Right cardiac atrium (tissue), 5 donors: ENCODE results near the gene KCTD4. TPM values are rescaled to one million over a fixed set of nuclear protein-coding genes. Genes with fewer than 3 reads are reported as not detected.

ENCODE experiments used
- ATAC-seq, 2 donors: fragments of 200-7000 bp; cut with Tn5 transposase; one replicate each; pipeline versions ENCODE4 v1.8.0 to v1.9.1; 2020; ENCODE audit warnings: moderate library complexity in 2 of 2, mild to moderate bottlenecking in 1 of 2
- DNase-seq, 3 donors: peaks; one replicate each; pipeline ENCODE4 v3.0.0-alpha.2; 2020
- H3K27ac ChIP-seq: one replicate; pipeline ENCODE4 v1.5.1; 2013; ENCODE audit warnings: mild to moderate bottlenecking, low read length, control low read depth, moderate library complexity
- H3K27me3 ChIP-seq: one replicate; pipeline ENCODE4 v1.6.1; 2013; ENCODE audit not compliant: control insufficient read depth, insufficient read depth
- H3K4me1 ChIP-seq: one replicate; pipeline ENCODE4 v1.6.1; 2013; ENCODE audit warnings: low read length; ENCODE audit not compliant: control insufficient read depth, insufficient read depth
- H3K4me3 ChIP-seq: one replicate; pipeline ENCODE4 v1.5.1; 2013; ENCODE audit warnings: low read length, control low read depth
- H3K9me3 ChIP-seq: one replicate; pipeline ENCODE4 v1.6.1; 2013; ENCODE audit warnings: low read length; ENCODE audit not compliant: control insufficient read depth
- WGBS: extraction: QIAGEN DNeasy Blood & Tissue Kit; methylation state at CpG from one replicate; pipeline ENCODE4 v1.1.7; 2013; 5-methylcytosine and 5-hydroxymethylcytosine counted together
- intact Hi-C, 4 donors: fragments of 100-400 bp; cut with DNase I; formaldehyde crosslinking; loops; one replicate each; pipeline versions ENCODE4 v1.11.0 to v1.14.0; 2022 to 2023
- polyA plus RNA-seq: library from polyadenylated mRNA; stranded (reverse); fragments of 200-250 nt; gene quantifications from one replicate; pipeline ENCODE4 v1.2.3, GENCODE V29; 2013
- total RNA-seq, 4 donors: library from RNA; stranded (reverse); fragmentation: NEBNext Ultra II Directional; extraction: Animal tissue kit (Norgen Biotek cat#: 25700); gene quantifications; one replicate each; pipeline ENCODE4 v1.2.1, GENCODE V29; 2021
- donor health status: healthy with polysubstance abuse.
- donor health status: DM: no; HTN: yes; CAD: no.
- donor health status: DM: no; HTN: no; CAD: no.
- donor health status: DM: no; HTN: yes; CAD: no; lungs with severe emphysema.
- donor health status: DM: yes; HTN: yes; CAD: no.

KCTD4 gene
- total and polyA plus RNA-seq, 5 donors = 0.17 to 0.48 (median 0.34) TPM; not detected in 2

DNA sequence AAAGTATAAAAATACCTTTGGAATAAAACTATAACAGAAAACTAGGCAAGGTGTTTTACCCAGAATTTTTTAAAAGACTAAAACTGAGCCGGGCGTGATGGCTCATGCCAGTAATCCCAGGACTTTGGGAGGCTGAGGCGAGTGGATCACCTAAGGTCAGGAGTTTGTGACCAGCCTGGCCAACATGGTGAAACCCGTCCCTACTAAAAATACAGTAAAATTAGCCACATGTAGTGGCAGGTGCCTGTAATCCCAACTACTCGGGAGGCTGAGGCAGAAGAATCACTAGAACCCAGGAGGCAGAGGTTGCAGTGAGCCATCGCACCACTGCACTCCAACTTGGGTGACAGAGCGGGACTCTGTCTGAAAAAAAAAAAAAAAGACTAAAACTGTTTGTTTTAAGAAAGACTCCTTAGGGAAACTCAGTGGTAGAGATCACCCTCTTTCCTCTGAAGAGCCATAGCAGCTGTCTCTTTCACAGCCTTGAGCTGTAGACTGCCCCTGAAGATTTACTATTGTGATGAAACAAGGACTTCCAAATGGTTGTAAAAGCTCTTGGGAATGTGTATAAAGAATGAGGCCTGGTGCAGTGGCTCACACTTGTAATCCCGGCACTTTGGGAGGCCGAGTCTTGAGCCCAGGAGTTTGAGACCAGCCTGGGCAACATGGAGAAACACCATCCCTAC, 14.7 kb upstream of the KCTD4 start:
- 97% methylated on average over 9 of the region's 9 CpGs for WGBS
- DNase-seq = no peak

DNA sequence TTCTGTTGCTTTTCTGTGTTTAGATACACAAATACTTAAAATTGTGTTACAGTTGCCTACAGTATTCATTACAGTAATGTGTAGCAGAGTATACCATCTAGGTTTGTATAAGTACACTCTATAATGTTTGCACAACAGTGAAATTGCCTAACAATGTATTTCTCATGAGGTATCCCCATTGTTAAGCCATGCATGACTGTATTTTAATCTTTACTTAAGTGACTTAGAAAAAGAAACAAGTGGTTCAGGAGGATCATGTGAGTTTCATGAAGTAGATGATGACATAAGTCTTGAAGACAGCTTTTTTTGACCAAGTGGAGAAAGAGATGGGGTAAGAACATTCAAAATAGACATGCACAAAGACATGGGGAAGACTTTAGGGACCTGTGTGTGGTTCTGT, 8.4 kb upstream of the KCTD4 start:
- Histone ChIP-seq H3K4me3 (no peak overlapping the region), H3K9me3 (no peaks in the 10 kb centered on the region), H3K27ac (no peak overlapping the region), H3K4me1 (peaks cover 4% of the 10 kb centered on the region), H3K27me3 (no peaks in the 10 kb centered on the region)
- ATAC-seq = no peak
- intact Hi-C loops = no loop called here
- DNase-seq = no peak

More for the DNA sequence above, 14.7 kb upstream of the KCTD4 start:
- no peaks in the 10 kb centered on the region for H3K9me3 ChIP-seq
- H3K27me3 ChIP-seq = no peaks in the 10 kb centered on the region
- H3K4me1 ChIP-seq = no peaks in the 10 kb centered on the region
- H3K4me3 ChIP-seq = no peak overlapping the region
- intact Hi-C loops = no loop called here
- ATAC-seq = no peak
- H3K27ac ChIP-seq = no peak overlapping the region

DNA sequence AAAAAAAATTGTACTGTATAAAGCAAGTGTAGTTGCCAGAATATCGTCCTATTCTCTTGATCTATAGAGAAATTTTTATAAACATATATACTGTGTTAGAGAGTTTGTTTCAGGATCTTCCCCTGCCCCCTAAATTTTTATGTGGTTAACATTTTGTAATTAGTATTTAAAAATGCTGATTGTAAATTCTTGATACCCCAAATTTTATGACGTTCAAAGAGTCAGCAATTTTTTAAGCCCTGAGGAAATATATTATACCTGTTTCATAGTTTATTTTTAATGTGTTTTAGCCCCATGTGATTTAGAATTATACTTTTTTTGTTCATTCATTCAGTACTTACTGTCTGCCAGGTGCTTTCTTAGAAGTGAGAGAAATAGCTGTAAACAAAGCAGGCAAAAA, 7.3 kb upstream of the KCTD4 start:
- ATAC-seq (no peak), DNase-seq (no peak)
- Histone ChIP-seq H3K4me1 (peaks cover 4% of the 10 kb centered on the region), H3K9me3 (no peaks in the 10 kb centered on the region), H3K4me3 (no peak overlapping the region), H3K27me3 (no peaks in the 10 kb centered on the region), H3K27ac (no peak overlapping the region)
- WGBS = 69% methylated on average over 2 of the region's 2 CpGs
- intact Hi-C loops = no loop called here

DNA sequence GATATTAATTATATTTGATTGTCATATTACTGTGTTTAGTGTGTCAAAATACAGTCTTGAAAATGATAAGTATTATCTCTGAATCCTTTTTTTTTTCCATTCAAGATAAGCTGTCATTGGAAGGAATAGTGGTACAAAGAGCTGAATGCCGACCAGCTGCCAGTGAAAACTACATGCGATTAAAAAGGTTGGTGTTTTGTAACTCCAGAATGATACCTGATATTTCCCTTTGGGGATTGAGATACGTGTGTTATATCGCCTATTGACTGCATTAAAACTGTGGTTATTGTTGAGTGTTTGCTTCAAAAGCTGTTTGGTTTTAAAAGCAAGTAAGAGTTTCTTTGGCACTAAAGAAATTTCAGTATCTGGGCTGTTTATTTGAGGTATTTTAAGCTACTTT, 6.5 kb upstream of the KCTD4 start:
- H3K27me3 ChIP-seq = no peaks in the 10 kb centered on the region
- ATAC-seq (peak in 1 of 2 donors; percentile 12), DNase-seq (no peak)
- no peak overlapping the region for H3K4me3 ChIP-seq
- whole genome bisulfite sequencing = 34% methylated on average over 4 of the region's 4 CpGs
- no peak overlapping the region for H3K27ac ChIP-seq
- H3K4me1 ChIP-seq = peaks cover 4% of the 10 kb centered on the region
- intact Hi-C loops = no loop called here
- no peaks in the 10 kb centered on the region for H3K9me3 ChIP-seq

DNA sequence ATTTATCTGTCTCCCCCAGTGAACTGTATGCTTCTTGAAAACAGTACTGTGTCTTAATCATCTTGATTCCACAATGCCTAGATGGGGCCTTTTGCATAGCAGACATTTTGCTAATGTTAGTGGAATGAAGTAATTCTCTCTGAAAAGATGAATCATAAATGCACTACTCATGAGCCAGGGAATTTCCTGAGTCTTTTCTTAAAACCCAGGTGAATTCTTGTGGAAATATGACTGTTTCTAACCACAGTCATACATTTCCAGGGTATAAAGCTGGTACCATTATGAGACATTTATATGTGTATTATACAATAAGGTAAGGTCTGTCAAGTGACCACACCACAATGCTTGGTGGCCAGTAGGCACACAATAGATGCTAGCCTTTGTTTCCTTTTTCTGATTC, 5.5 kb upstream of the KCTD4 start:
- Histone ChIP-seq H3K4me1 (peaks cover 4% of the 10 kb centered on the region), H3K27me3 (no peaks in the 10 kb centered on the region), H3K9me3 (no peaks in the 10 kb centered on the region), H3K27ac (no peak overlapping the region), H3K4me3 (no peak overlapping the region)
- DNase-seq (no peak), ATAC-seq (peak; percentile 34 to 67)
- intact Hi-C loops = no loop called here

DNA sequence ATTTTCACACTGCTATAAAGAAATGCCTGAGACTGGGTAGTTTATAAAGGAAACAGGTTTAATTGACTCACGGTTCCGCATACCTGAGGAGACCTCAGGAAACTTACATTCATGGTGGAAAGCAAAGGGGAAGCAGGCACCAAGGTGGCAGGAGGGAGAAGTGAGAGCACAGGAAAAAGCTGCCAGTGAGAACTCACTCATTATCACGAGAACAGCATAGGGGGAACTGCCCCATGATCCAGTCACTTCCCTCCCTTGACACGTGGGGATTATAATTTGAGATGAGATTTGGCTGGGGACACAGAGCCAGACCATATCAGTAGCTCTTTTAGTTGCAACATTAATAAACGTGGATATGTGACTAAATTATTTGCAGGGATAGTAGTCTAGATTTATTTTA, 4.3 kb upstream of the KCTD4 start:
- no peaks in the 10 kb centered on the region for H3K9me3 ChIP-seq
- peaks cover 4% of the 10 kb centered on the region for H3K4me1 ChIP-seq
- no peak for ATAC-seq
- H3K27me3 ChIP-seq = no peaks in the 10 kb centered on the region
- intact Hi-C loops = no loop called here
- no peak overlapping the region for H3K27ac ChIP-seq
- H3K4me3 ChIP-seq = no peak overlapping the region
- no peak for DNase-seq
- WGBS = 54% methylated on average over 5 of the region's 5 CpGs

DNA sequence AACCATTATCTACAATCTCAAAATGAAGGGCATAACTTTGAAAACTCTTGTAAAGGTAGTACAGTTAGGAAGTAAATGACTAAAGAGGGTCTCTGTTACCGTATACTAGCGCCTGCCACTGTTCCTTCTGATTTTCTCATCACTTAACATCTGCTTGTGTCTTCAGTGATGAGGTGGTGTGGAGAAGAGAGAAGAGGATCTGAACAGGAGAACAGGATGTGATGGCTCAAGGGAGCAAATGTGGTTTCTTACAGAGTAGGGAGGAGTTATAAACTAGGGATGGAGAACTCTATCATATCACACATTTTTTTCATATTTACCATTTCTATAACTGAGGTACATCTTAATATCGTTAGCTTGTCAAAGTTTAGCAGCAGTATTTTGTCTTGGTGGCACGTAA, 1.1 kb downstream of the KCTD4 start:
- intact Hi-C loops = no loop called here
- DNase-seq (no peak), ATAC-seq (no peak)
- Histone ChIP-seq H3K27me3 (no peaks in the 10 kb centered on the region), H3K4me3 (no peak overlapping the region), H3K4me1 (peaks cover 4% of the 10 kb centered on the region), H3K27ac (no peak overlapping the region), H3K9me3 (no peaks in the 10 kb centered on the region)
- 78% methylated on average over 4 of the region's 4 CpGs for whole genome bisulfite sequencing

DNA sequence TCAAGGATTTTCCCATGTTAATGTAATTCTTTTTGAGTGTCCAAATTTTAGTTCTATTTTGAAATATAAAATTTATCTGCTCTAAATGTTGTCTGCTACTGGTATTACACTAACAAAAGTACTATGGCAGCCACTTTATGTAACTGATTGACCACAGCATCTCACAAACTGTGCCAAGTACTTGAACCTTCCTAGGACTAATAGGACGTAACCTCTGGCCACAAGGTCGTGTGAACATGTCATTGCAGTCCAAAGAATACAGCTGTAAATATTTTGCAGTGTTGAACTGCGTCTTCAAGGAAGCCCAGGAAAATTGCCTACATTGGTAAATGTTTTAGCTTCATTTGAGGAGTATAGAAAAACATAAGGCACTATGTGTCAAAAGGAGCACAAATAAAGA, 1.9 kb downstream of the KCTD4 start:
- WGBS = 69% methylated on average over 3 of the region's 3 CpGs
- no peaks in the 10 kb centered on the region for H3K9me3 ChIP-seq
- H3K4me3 ChIP-seq = no peak overlapping the region
- H3K4me1 ChIP-seq = peaks cover 4% of the 10 kb centered on the region
- H3K27ac ChIP-seq = no peak overlapping the region
- intact Hi-C loops = no loop called here
- no peak for DNase-seq
- no peaks in the 10 kb centered on the region for H3K27me3 ChIP-seq
- no peak for ATAC-seq

DNA sequence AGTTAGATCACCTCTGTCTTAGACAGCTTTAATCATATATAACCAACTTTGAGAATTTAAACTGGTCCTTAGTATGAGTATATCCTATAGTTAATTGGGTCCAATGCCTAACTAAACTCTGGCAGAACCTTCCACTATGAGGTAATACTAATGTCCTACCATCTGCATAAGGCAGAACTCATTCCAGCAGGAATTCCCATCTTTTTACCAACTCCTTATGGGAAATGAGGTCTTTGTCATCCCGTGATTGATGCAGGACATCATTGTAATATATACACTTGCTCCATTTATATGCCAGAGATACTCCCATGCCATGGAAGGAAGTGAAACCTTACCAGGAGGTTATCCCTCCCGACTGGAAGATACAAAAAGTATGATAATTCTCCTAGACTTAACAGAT, 2.8 kb downstream of the KCTD4 start:
- intact Hi-C loops = no loop called here
- no peak for ATAC-seq
- WGBS = 63% methylated on average over 2 of the region's 2 CpGs

DNA sequence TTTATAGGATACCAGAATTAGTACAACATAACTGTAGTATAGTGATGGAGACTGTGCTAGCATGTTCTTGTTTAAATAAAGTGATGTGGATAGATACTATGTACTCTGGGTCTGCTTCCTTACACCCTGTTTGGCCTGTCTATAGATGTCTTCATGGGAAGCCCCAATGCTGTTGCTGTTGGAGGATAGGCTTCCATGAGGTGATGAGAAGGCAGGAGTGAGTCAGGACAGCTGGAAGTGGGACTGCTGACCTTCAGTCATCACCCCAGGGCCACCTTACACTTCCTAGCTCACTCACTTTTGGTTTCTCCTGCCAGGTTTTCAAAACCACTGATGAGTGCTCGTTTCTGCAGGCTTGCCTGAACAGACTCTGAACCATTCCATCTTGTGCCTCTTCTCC, 4.2 kb downstream of the KCTD4 start:
- intact Hi-C loops = no loop called here
- Histone ChIP-seq H3K27ac (no peak overlapping the region), H3K9me3 (no peaks in the 10 kb centered on the region), H3K4me1 (peaks cover 4% of the 10 kb centered on the region), H3K27me3 (no peaks in the 10 kb centered on the region), H3K4me3 (no peak overlapping the region)
- WGBS = 38% methylated on average over 1 of the region's 1 CpG
- DNase-seq = no peak
- peak; percentile 47 to 61 for ATAC-seq

More for the DNA sequence above, 2.8 kb downstream of the KCTD4 start:
- peaks cover 4% of the 10 kb centered on the region for H3K4me1 ChIP-seq
- H3K4me3 ChIP-seq = no peak overlapping the region
- no peaks in the 10 kb centered on the region for H3K27me3 ChIP-seq
- H3K9me3 ChIP-seq = no peaks in the 10 kb centered on the region
- no peak overlapping the region for H3K27ac ChIP-seq
- no peak for DNase-seq

DNA sequence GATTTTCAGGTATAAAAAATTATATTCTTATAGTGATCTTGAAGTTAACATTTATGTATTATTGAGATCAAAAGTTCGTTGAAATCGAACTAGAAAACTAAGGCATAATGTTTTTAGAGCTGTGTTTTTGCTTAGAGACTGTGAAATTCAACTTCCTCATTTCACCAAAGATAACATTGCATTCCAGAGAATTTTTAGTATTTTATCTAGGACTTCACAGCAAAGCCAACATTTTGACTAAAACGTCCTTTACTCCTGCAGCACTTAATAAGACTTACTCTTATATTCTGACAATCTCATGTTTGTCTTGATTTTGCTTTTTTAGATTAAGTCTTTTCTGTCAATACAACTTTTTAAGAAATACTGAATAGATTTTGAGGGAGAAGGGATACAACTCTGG, 4.7 kb downstream of the KCTD4 start:
- Histone ChIP-seq H3K27me3 (no peaks in the 10 kb centered on the region), H3K4me3 (no peak overlapping the region), H3K27ac (no peak overlapping the region), H3K4me1 (peaks cover 4% of the 10 kb centered on the region), H3K9me3 (no peaks in the 10 kb centered on the region)
- WGBS = 39% methylated on average over 3 of the region's 3 CpGs
- DNase-seq (no peak), ATAC-seq (no peak)
- intact Hi-C loops = no loop called here

DNA sequence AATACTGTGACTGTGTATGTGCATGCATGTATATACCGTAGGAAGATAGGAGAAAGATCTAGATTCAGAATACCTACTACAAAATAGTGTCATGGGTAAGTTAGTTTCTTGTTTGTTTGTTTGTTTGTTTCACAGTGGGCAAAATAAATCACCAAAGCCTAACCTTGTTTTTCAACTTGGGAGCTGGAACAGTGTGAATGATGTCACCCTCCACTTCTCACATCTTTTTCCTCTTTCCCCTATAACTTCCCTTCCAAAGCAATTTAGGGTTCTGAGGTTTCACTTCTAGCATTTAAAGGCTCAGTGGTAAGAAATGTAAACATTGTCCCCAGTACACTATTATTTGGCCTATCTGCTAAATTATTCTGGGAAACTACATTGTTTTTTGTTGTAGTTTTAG, 5.4 kb downstream of the KCTD4 start:
- H3K27ac ChIP-seq = no peak overlapping the region

More for the DNA sequence above, 5.4 kb downstream of the KCTD4 start:
- no peaks in the 10 kb centered on the region for H3K9me3 ChIP-seq
- WGBS = 84% methylated on average over 1 of the region's 1 CpG
- no peak for DNase-seq
- intact Hi-C loops = no loop called here
- no peak overlapping the region for H3K4me3 ChIP-seq
- H3K4me1 ChIP-seq = peaks cover 4% of the 10 kb centered on the region
- no peak for ATAC-seq
- no peaks in the 10 kb centered on the region for H3K27me3 ChIP-seq
